KMS-11 (cell line): ENCODE data around the gene AKT2.
A peak's percentile ranks its signal among the peaks of the same experiment; 100 is the strongest.

Experiments used
- H2AFZ ChIP-seq: fragments of 200-600 bp; sonication (generic); 2 replicates; pipeline ENCODE4 v1.6.1; 2016; ENCODE audit warnings: antibody characterized with exemption, mixed run types, low read depth
- H3K27ac ChIP-seq: fragments of 200-600 bp; sonication (generic); 2 replicates; pipeline ENCODE4 v1.6.1; 2016; ENCODE audit warnings: mild to moderate bottlenecking, mixed run types
- H3K27me3 ChIP-seq: fragments of 200-600 bp; sonication (generic); 2 replicates; pipeline ENCODE4 v1.6.1; 2017; ENCODE audit warnings: mild to moderate bottlenecking, low read depth, mixed run types, moderate library complexity; ENCODE audit not compliant: insufficient read depth
- H3K36me3 ChIP-seq: fragments of 200-600 bp; sonication (generic); 2 replicates; pipeline ENCODE4 v1.6.1; 2017; ENCODE audit warnings: mild to moderate bottlenecking, mixed run types; ENCODE audit not compliant: insufficient read depth
- H3K4me1 ChIP-seq: fragments of 200-600 bp; sonication (generic); 2 replicates; pipeline ENCODE4 v1.6.1; 2016; ENCODE audit warnings: mild to moderate bottlenecking, low read depth, mixed run types; ENCODE audit not compliant: poor library complexity, severe bottlenecking
- H3K4me2 ChIP-seq: fragments of 200-600 bp; sonication (generic); 2 replicates; pipeline ENCODE4 v1.7.0; 2016; ENCODE audit warnings: mild to moderate bottlenecking, mixed run types
- H3K4me3 ChIP-seq: fragments of 200-600 bp; sonication (generic); IDR thresholded peaks from 2 replicates; pipeline ENCODE4 v1.6.1; 2017; ENCODE audit warnings: low read depth, low read length, mixed read lengths; ENCODE audit not compliant: insufficient read depth
- H3K79me2 ChIP-seq: fragments of 200-600 bp; sonication (generic); 2 replicates; pipeline ENCODE4 v1.6.1; 2016; ENCODE audit warnings: low read depth, mixed run types; ENCODE audit not compliant: insufficient read depth
- H3K9ac ChIP-seq: fragments of 200-600 bp; sonication (generic); 2 replicates; pipeline ENCODE4 v1.6.1; 2016; ENCODE audit warnings: mild to moderate bottlenecking, mixed run types
- H4K20me1 ChIP-seq: fragments of 200-600 bp; sonication (generic); 2 replicates; pipeline ENCODE4 v1.6.1; 2016; ENCODE audit warnings: mild to moderate bottlenecking, mixed run types; ENCODE audit not compliant: insufficient read depth
- TF ChIP-seq, protein P1 (sequence below): fragments of 200-600 bp; sonication (generic); conservative IDR thresholded peaks from 2 replicates; pipeline ENCODE4 v1.6.1; 2017; ENCODE audit warnings: low read depth, mild to moderate bottlenecking, antibody characterized with exemption, low read length, moderate library complexity, mixed read lengths

AKT2 gene

DNA sequence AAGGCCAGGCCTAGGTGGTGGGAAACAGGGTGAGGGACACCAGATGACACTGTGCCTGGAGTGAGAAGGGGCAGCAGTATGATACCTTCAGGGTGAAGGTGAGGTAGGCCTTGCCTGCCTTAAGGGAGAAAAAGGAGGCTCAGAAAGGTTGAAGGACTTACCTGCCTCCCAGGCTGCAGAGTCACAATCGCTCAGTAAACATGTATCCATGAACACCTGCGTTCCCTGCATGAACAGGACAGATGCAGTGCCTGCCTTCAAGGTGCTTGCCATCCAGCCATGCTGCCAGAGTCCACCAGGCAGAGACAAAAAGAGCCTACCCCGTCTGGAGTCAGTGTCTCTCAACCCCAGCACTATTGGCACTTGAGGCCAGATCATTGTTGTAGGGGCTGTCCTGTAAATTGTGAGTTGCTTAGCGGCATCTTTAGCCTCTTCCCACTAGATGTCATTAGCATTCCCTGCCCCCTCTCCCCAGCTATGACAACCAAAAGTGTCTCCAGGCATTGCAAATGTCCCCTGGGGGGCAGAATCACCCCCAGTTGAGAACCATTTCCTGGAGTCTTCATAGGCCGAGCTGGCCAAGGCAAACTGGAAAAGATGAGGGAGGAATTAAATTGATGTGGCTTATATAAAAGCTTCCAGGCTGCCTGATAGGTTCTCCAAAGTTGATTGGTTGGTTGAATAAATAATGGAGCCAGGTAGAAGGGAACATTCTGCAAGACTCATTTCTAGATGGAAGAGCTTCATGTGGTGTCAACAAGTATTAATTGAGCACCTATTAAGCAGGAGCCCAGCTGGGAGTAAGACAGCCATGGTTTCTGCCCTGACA lies 92.2 kb downstream of the AKT2 start:
- Histone ChIP-seq H3K27me3 (no peaks in the 10 kb centered on the region), H3K4me1 (no peaks in the 10 kb centered on the region), H3K27ac (no peak overlapping the region), H3K36me3 (no peaks in the 10 kb centered on the region), H3K4me3 (no peak overlapping the region), H4K20me1 (no peaks in the 10 kb centered on the region), H3K79me2 (no peaks in the 10 kb centered on the region), H3K4me2 (no peak overlapping the region; the same call in 1 of the 2 replicates), H2AFZ (no peak overlapping the region), H3K9ac (no peak overlapping the region)
- TF ChIP-seq, protein P1, sequence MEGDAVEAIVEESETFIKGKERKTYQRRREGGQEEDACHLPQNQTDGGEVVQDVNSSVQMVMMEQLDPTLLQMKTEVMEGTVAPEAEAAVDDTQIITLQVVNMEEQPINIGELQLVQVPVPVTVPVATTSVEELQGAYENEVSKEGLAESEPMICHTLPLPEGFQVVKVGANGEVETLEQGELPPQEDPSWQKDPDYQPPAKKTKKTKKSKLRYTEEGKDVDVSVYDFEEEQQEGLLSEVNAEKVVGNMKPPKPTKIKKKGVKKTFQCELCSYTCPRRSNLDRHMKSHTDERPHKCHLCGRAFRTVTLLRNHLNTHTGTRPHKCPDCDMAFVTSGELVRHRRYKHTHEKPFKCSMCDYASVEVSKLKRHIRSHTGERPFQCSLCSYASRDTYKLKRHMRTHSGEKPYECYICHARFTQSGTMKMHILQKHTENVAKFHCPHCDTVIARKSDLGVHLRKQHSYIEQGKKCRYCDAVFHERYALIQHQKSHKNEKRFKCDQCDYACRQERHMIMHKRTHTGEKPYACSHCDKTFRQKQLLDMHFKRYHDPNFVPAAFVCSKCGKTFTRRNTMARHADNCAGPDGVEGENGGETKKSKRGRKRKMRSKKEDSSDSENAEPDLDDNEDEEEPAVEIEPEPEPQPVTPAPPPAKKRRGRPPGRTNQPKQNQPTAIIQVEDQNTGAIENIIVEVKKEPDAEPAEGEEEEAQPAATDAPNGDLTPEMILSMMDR: no peak

DNA sequence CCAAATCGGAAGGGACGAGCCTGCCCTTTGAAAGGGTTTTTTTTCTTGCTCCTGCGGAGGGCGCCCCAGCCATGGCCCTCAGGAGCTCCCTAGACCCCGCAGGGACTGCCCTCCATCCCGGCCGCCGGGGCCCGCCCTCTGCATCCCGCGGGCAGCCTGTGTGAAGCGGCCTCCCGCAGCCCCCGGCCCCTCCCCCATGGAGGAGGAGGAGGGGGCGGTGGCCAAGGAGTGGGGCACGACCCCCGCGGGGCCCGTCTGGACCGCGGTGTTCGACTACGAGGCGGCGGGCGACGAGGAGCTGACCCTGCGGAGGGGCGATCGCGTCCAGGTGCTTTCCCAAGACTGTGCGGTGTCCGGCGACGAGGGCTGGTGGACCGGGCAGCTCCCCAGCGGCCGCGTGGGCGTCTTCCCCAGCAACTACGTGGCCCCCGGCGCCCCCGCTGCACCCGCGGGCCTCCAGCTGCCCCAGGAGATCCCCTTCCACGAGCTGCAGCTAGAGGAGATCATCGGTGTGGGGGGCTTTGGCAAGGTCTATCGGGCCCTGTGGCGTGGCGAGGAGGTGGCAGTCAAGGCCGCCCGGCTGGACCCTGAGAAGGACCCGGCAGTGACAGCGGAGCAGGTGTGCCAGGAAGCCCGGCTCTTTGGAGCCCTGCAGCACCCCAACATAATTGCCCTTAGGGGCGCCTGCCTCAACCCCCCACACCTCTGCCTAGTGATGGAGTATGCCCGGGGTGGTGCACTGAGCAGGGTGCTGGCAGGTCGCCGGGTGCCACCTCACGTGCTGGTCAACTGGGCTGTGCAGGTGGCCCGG lies 93.1 kb downstream of the AKT2 start:
- Histone ChIP-seq H3K9ac (peak overlapping the region; percentile 36; the same call in 1 of the 2 replicates), H3K36me3 (no peaks in the 10 kb centered on the region), H3K27ac (no peak overlapping the region), H4K20me1 (no peaks in the 10 kb centered on the region), H3K4me2 (peak overlapping the region; percentile 67), H3K79me2 (no peaks in the 10 kb centered on the region), H3K4me3 (no peak overlapping the region), H2AFZ (peak overlapping the region; percentile 71), H3K27me3 (no peaks in the 10 kb centered on the region), H3K4me1 (no peaks in the 10 kb centered on the region)
- TF ChIP-seq, protein P1: no peak

DNA sequence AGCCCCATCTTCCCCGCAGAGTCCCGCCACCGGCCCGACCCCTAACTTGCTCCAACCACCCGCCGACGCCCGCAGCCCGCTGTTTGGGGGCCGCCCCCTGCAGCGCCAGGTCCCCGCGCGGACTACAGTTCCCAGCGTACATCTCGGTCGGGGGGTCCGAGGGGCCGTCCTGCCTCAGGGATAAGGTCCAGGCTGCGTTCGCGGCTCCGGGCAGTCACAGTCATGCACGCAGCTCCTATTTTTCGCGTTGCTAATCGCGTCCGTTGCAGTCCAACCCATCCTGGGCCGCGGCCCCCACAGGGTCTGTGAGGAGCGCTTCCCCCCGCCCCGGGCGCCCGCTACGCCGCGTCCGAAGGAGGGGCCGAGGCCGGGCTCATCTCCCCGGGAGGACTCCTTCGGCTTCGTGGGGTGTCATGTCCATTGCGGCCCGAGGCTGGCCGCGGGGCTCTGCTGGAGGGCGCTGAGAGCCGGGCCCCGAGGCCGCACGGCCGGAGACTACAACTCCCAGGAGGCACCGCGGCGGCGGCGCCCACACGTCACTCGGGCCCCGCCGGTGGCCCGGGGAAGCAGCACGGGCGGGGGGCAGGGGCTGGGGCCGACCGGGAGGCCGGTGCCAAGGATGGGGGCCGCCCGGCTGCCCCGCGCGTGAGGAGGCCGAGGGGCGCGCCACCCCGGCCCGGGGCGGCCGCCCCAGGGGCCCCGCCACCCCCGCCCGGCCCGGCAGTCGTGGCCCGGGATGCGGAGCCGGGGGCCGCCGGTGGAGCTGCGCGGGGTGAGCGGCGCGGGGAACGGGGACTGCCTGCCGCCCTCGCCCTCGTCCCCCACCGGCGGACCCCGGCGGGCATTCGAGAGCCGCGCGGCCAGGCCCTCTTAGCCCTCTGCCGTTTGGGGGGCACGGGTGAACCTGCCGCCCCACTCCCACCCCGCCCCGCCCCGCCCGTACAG lies 94.0 kb downstream of the AKT2 start, which contains the start of gene MAP3K10:
Gene MAP3K10, plus strand, starts transcription at position 536 of the 945 bp plus-strand sequence. CDS start 606 bp downstream, outside the sequence.
- Histone ChIP-seq H2AFZ (peak within 1 kb of the TSS; percentile 100), H3K4me3 (no peak within 1 kb of the TSS), H3K4me1 (no peaks in the 10 kb centered on the region), H3K27ac (peak within 1 kb of the TSS; percentile 55), H3K27me3 (no peaks in the 10 kb centered on the region), H3K9ac (peak within 1 kb of the TSS; percentile 70), H3K79me2 (no peaks in the 10 kb centered on the region), H3K4me2 (peak within 1 kb of the TSS; percentile 77), H3K36me3 (no peaks in the 10 kb centered on the region), H4K20me1 (no peaks in the 10 kb centered on the region)
- TF ChIP-seq, protein P1: no peak

- H3K36me3 ChIP-seq: no peaks in the 10 kb centered on the region
- H3K4me2 ChIP-seq: no peak overlapping the region
- no peak overlapping the region for H2AFZ ChIP-seq
- H3K4me3 ChIP-seq: no peak overlapping the region
- H3K4me1 ChIP-seq: no peaks in the 10 kb centered on the region
- TF ChIP-seq, protein P1: no peak
- no peak overlapping the region for H3K27ac ChIP-seq
- H3K79me2 ChIP-seq: no peaks in the 10 kb centered on the region
- no peaks in the 10 kb centered on the region for H4K20me1 ChIP-seq
- no peak overlapping the region for H3K9ac ChIP-seq
- no peaks in the 10 kb centered on the region for H3K27me3 ChIP-seq
These were observed 100.9 kb downstream of the AKT2 start for GRCh38 chr19:40184273-40184672.
